ENCODE results near the gene WIPF3. TPM values are rescaled to one million over a fixed set of nuclear protein-coding genes. Genes with fewer than 3 reads are reported as not detected.

Gene WIPF3, protein sequence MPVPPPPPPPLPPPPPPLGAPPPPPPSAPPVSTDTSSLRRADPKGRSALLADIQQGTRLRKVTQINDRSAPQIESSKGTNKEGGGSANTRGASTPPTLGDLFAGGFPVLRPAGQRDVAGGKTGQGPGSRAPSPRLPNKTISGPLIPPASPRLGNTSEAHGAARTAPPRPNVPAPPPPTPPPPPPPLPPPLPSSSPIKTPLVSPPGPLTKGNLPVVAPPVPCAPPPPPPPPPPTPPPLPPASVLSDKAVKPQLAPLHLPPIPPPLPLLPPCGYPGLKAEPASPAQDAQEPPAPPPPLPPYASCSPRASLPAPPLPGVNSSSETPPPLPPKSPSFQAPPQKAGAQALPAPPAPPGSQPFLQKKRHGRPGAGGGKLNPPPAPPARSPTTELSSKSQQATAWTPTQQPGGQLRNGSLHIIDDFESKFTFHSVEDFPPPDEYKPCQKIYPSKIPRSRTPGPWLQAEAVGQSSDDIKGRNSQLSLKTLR
- total RNA-seq (2022; extraction: Qiagen RNA extraction; ENCODE audit: low read depth): 0.37 to 0.61 TPM (median 0.51 TPM) in 5 replicates

DNA sequence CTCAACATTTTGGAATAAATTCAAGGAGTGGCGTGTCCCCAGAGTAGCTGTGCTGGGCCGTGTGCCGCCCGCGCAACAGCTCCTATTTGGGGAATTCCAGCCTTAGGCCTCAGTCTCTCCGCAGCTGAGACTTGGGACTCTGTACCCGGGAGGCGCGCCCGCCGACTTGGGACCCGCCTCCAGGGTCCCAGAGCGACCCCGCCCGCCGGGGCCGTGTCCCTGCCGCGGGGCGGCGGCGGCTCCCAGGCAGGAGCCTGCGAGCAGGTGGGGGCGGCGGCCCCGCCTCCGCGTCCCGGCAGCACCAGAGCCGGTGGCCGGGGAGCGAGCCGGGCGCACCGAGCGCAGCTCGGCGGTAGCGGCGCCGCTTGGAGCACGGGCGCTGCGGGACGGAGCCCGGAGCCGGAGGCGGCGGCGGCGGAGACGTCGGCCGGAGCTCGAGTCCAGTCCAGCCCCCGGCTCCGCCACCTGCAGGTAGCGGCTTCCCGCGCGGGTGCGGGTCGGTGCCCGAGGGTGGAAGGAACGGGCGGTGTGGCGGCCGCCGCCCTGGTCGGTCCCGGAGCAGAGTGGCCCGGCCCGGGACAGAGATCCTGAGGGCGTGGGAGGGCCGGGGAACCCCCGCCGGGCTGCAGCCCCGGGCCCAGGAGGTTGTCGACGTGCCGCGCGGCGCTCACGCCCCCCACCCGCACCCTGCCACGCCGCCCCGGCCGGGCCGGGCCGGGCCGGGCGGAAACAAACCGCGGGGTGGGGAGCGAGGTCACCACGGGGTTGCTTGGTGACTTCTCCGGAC is at the start of gene WIPF3:
WIPF3 (plus strand) TSS at position 301 of the 787 bp plus-strand sequence. CDS start 28,217 bp downstream, outside the sequence.

Other genes starting within 250 kb of the WIPF3 start
- gene PRR15, start 242.7 kb upstream of the WIPF3 start, total RNA-seq (2022; extraction: Qiagen RNA extraction; ENCODE audit: low read depth): 1.4 to 2.0 TPM (median 1.5 TPM) in 5 replicates
- 55.0 to 72.1 TPM (median 69.9 TPM) in 5 replicates for gene SCRN1, start 183.3 kb downstream of the WIPF3 start, total RNA-seq (2022; extraction: Qiagen RNA extraction; ENCODE audit: low read depth)
- 8.0 to 13.4 TPM (median 10.6 TPM) in 5 replicates for gene FKBP14, start 220.2 kb downstream of the WIPF3 start, total RNA-seq (2022; extraction: Qiagen RNA extraction; ENCODE audit: low read depth)
- gene PLEKHA8, start 221.9 kb downstream of the WIPF3 start, total RNA-seq (2022; extraction: Qiagen RNA extraction; ENCODE audit: low read depth): 4.7 to 7.6 TPM (median 6.7 TPM) in 5 replicates